Measurements from ENCODE around the gene LEAP2.
A peak's percentile ranks its signal among the peaks of the same experiment; 100 is the strongest.

Gene LEAP2

GRCh38 chr5:132850066-132850465 lies 23.4 kb upstream of the LEAP2 start:
- Histone ChIP-seq H3K27ac (ENCODE audit: extremely low read depth, low read depth, low read length) (no peak overlapping the region), H3K4me1 (ENCODE audit: control insufficient read depth, insufficient read depth, low read length) (no peaks in the 10 kb centered on the region), H3K36me3 (ENCODE audit: control insufficient read depth in 2 of 2, insufficient read depth in 1 of 2, low read length in 2 of 2) (no peaks in the 10 kb centered on the region), H3K9me3 (ENCODE audit: control insufficient read depth, insufficient read depth, low read depth, low read length) (no peaks in the 10 kb centered on the region), H3K4me3 (ENCODE audit: low read depth, low read length) (no peak overlapping the region)
- ChIA-PET CTCF (no interaction called here), POLR2A (no interaction called here)
- TF ChIP-seq GLIS1 (tag by site-specific recombination; IDR thresholded peaks at IDR 0.05): no peak
- no peak for TF ChIP-seq SALL2 (tag by site-specific recombination; IDR thresholded peaks at IDR 0.05; ENCODE audit: borderline replicate concordance)
- TF ChIP-seq ZNF362 (tag by site-specific recombination; IDR thresholded peaks at IDR 0.05): no peak
- no peak for TF ChIP-seq ZNF510 (tag by site-specific recombination; IDR thresholded peaks at IDR 0.05; ENCODE audit: insufficient replicate concordance)
- no peak for TF ChIP-seq ZNF596 (tag by site-specific recombination; IDR thresholded peaks at IDR 0.05)
- no peak for TF ChIP-seq ZNF513 (tag by site-specific recombination; IDR thresholded peaks at IDR 0.05)
- no peak for TF ChIP-seq ZNF433 (tag by site-specific recombination; IDR thresholded peaks at IDR 0.05; ENCODE audit: low read depth)

GRCh38 chr5:132853323-132853722 lies 20.1 kb upstream of the LEAP2 start:
- Histone ChIP-seq H3K27ac (ENCODE audit: extremely low read depth, low read depth, low read length) (no peak overlapping the region), H3K36me3 (ENCODE audit: control insufficient read depth in 2 of 2, insufficient read depth in 1 of 2, low read length in 2 of 2) (no peaks in the 10 kb centered on the region), H3K4me1 (ENCODE audit: control insufficient read depth, insufficient read depth, low read length) (no peaks in the 10 kb centered on the region), H3K9me3 (ENCODE audit: control insufficient read depth, insufficient read depth, low read depth, low read length) (no peaks in the 10 kb centered on the region), H3K4me3 (ENCODE audit: low read depth, low read length) (no peak overlapping the region)
- CTCF ChIA-PET: interaction anchor here (0.6 kb wide), 1 partner anchor 18 kb away, joined by 3 read pairs; no protein-coding TSS in a partner anchor
- POLR2A ChIA-PET: no interaction called here
- no peak for TF ChIP-seq ZNF350 (tag by site-specific recombination; IDR thresholded peaks at IDR 0.05)
- TF ChIP-seq ZBTB1 (tag by site-specific recombination; IDR thresholded peaks at IDR 0.05): no peak
- no peak for TF ChIP-seq ZNF404 (tag by site-specific recombination; IDR thresholded peaks at IDR 0.05)
- no peak for TF ChIP-seq TCF7L2 (IDR thresholded peaks at IDR 0.05; ENCODE audit: borderline replicate concordance, low read depth, low read length)
- TF ChIP-seq ZBTB49 (tag by site-specific recombination; IDR thresholded peaks at IDR 0.05; ENCODE audit: low read depth): no peak
- no peak for TF ChIP-seq CTCF (tag by site-specific recombination; IDR thresholded peaks at IDR 0.05)
- TF ChIP-seq ZNF10 (tag by site-specific recombination; IDR thresholded peaks at IDR 0.05): no peak
- TF ChIP-seq ZNF239 (tag by site-specific recombination; IDR thresholded peaks at IDR 0.05): no peak

GRCh38 chr5:132853790-132854189 lies 19.7 kb upstream of the LEAP2 start:
- Histone ChIP-seq H3K4me3 (ENCODE audit: low read depth, low read length) (no peak overlapping the region), H3K9me3 (ENCODE audit: control insufficient read depth, insufficient read depth, low read depth, low read length) (no peaks in the 10 kb centered on the region), H3K4me1 (ENCODE audit: control insufficient read depth, insufficient read depth, low read length) (no peaks in the 10 kb centered on the region), H3K27ac (ENCODE audit: extremely low read depth, low read depth, low read length) (no peak overlapping the region), H3K36me3 (ENCODE audit: control insufficient read depth in 2 of 2, insufficient read depth in 1 of 2, low read length in 2 of 2) (no peaks in the 10 kb centered on the region)
- ChIA-PET CTCF (interaction anchor here (0.6 to 0.7 kb wide), 2 partner anchors 30 to 190 kb away, joined by 3 read pairs; no protein-coding TSS in a partner anchor), POLR2A (interaction anchor here (1.3 to 1.5 kb wide), 2 partner anchors 10 to 13 kb away, joined by 3 read pairs; partner anchors contain the start of genes GDF9 and UQCRQ)
- TF ChIP-seq ZNF280D (tag by site-specific recombination; IDR thresholded peaks at IDR 0.05): no peak
- TF ChIP-seq ZNF335 (tag by site-specific recombination; conservative IDR thresholded peaks at IDR 0.05): peak; percentile 48; the same call in 1 of the 2 replicates
- TF ChIP-seq YY1 (tag by site-specific recombination; IDR thresholded peaks at IDR 0.05): no peak
